MM.1S (cell line): ENCODE measurements around the gene L1CAM.

Experiments used
- EZH2 ChIP-seq: fragments of 300-600 bp; sonication (generic); optimal IDR thresholded peaks from 2 replicates; pipeline ENCODE3; 2017; ENCODE audit warnings: low read depth, mild to moderate bottlenecking, antibody characterized with exemption, low read length, mixed read lengths
- TF ChIP-seq, protein P1 (sequence below): fragments of 300-600 bp; sonication (generic); IDR thresholded peaks from 2 replicates; pipeline ENCODE4 v1.5.1; 2016; ENCODE audit warnings: antibody characterized with exemption, low read length, mixed read lengths

DNA sequence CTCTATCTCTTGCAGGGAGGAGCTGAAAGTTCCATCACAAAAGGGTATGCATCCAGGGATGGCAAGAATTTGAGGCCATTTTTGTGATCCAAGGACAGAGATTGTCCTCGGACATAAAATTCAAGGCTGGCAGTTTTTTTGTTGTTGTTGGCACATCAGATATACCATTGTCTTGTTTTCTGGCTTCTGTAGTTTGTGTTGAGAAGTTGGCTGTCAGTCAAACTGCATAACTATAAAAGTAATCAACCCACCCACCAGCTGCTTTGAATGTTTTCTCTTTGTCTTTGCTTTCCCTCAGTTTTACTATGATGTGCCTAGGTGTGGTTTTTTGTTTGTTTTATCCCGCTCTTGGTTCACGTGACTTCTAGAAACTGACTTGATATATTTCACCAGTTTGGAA, 34.0 kb downstream of the L1CAM start:
- TF ChIP-seq, protein P1, sequence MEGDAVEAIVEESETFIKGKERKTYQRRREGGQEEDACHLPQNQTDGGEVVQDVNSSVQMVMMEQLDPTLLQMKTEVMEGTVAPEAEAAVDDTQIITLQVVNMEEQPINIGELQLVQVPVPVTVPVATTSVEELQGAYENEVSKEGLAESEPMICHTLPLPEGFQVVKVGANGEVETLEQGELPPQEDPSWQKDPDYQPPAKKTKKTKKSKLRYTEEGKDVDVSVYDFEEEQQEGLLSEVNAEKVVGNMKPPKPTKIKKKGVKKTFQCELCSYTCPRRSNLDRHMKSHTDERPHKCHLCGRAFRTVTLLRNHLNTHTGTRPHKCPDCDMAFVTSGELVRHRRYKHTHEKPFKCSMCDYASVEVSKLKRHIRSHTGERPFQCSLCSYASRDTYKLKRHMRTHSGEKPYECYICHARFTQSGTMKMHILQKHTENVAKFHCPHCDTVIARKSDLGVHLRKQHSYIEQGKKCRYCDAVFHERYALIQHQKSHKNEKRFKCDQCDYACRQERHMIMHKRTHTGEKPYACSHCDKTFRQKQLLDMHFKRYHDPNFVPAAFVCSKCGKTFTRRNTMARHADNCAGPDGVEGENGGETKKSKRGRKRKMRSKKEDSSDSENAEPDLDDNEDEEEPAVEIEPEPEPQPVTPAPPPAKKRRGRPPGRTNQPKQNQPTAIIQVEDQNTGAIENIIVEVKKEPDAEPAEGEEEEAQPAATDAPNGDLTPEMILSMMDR: no peak
- no peak for TF ChIP-seq EZH2
